C4-2B (cell line): ENCODE measurements around the gene OBP2A.

Experiments
- CTCF ChIP-seq: fragments of 450-650 bp; conservative IDR thresholded peaks from 2 replicates; pipeline ENCODE4 v1.5.1; 2017; ENCODE audit warnings: mild to moderate bottlenecking
- ZFX ChIP-seq: fragments of 450-650 bp; IDR thresholded peaks from 2 replicates; pipeline ENCODE4 v1.6.1; 2017

DNA sequence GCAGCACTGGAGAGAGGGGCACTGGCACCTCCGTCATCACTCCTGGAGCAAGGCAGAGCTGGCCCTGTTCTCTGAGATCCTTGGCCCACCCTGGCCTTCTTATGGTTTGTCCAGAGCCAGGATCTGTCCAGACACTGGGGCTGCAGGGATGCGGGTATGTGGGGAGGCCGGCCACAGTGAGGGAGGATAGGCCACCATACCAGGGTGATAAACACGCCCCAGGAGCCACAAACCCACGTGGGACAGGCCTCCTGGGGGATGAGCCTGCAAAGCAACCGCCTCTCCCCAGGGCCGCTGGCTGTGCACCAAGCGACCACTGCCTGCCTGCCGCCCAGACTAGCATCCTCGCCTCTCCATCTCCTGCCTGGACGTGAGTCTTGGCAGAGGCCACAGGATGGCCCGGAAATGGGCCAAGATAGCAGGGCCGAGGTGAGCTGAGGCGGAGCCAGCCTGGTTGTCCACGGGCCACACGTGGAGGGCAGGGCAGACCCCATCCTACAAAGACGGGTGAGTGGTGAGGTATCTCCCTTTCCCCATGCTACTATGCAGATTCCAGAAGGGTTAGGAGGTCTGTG, 4.5 kb downstream of the OBP2A start:
- no peak for TF ChIP-seq CTCF
- no peak for TF ChIP-seq ZFX
